ENCODE data around the gene PITX1.

PITX1 gene

DNA sequence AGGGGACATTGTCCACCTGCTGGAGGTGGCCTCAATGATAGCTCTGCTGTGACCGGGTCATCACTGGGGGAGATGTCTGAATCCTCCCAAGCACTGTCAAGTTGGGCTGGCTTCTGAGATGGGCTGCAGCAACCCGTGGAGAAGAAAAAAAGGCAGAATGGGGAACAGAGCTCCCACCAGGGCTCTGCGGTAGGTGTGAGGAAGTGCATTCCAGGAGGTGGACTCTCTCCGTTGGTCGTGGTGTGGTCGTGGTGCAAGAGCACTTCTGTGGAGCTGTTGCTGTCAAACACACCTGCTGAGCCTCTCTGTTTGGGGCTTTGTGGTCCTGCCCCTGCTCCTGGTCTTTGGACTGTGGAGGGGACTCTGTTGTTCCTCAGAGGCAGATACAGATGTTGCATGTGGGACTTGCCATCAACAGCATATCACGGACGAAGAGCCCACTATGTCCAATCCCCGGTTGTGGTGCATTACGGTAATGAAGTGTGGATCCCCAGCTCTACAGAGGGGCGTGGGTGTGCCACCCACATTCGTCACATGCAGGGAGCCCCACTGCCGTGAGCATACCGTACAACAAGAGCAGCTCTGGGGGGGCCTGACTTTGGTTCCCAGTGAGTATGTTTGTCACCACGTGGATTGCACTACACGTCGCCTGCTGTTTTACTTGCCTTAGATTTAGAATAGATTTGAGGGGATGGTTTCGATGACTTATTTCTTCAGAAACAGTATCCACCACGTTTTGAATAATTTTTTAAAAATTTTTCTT lies 36.0 kb upstream of the PITX1 start:
- TF ChIP-seq, protein P1, sequence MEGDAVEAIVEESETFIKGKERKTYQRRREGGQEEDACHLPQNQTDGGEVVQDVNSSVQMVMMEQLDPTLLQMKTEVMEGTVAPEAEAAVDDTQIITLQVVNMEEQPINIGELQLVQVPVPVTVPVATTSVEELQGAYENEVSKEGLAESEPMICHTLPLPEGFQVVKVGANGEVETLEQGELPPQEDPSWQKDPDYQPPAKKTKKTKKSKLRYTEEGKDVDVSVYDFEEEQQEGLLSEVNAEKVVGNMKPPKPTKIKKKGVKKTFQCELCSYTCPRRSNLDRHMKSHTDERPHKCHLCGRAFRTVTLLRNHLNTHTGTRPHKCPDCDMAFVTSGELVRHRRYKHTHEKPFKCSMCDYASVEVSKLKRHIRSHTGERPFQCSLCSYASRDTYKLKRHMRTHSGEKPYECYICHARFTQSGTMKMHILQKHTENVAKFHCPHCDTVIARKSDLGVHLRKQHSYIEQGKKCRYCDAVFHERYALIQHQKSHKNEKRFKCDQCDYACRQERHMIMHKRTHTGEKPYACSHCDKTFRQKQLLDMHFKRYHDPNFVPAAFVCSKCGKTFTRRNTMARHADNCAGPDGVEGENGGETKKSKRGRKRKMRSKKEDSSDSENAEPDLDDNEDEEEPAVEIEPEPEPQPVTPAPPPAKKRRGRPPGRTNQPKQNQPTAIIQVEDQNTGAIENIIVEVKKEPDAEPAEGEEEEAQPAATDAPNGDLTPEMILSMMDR (IDR thresholded peaks at IDR 0.05; ENCODE audit: low read depth, low read length): no peak
- H3K27me3 ChIP-seq (ENCODE audit: insufficient read depth, low read depth, severe bottlenecking): no peaks in the 10 kb centered on the region
- DNase-seq: no peak

DNA sequence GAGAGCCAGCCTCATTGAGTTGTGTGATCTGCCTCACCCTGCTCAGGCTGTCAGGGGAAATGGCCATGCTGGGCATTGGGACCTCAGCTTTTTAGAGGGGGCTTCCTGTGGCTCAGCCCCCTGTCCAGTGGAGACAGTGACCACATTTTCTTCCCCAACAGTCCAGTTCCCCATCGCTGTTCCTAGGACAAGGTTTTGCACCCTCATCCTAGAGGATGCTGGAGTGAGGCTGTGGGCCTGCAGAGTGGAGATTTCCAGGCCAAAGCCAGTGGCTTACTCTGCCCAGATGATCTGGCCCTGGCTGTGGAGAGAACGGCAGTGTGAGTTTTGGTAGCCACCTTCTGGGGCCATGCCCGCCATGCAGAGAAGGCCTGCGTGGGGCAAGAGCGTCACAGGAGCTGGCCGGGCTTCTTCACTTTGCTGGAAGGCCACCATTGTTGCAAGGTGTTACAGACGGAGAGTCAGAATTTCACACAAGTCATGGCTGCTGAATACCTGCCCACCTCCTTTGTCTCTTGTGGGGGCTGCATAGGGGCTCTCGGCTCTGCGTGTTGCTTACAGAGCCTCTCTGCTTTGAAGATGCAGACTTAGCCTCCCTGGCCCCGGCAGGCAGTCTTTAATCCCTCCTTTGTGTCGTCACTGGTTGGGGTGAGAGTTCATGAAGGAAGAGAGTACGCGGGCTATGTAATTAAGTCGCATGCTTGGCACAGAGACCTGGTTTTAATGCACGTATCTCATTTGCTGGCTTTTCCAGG lies 35.2 kb upstream of the PITX1 start:
- no peak for DNase-seq
- no peaks in the 10 kb centered on the region for H3K27me3 ChIP-seq (ENCODE audit: insufficient read depth, low read depth, severe bottlenecking)
- TF ChIP-seq, protein P1 (IDR thresholded peaks at IDR 0.05; ENCODE audit: low read depth, low read length): no peak
- H3K4me3 ChIP-seq (ENCODE audit: low read depth, low read length): no peak overlapping the region
- H3K9me3 ChIP-seq (ENCODE audit: severe bottlenecking): no peaks in the 10 kb centered on the region
- H3K36me3 ChIP-seq: no peaks in the 10 kb centered on the region
- no peak overlapping the region for H3K27ac ChIP-seq

More for the DNA sequence above, 36.0 kb upstream of the PITX1 start:
- no peak overlapping the region for H3K4me3 ChIP-seq (ENCODE audit: low read depth, low read length)
- no peak overlapping the region for H3K27ac ChIP-seq
- no peaks in the 10 kb centered on the region for H3K36me3 ChIP-seq
- H3K9me3 ChIP-seq (ENCODE audit: severe bottlenecking): no peaks in the 10 kb centered on the region

GRCh38 chr5:135067587-135067986 lies 33.6 kb upstream of the PITX1 start:
- H3K27me3 ChIP-seq (ENCODE audit: insufficient read depth, low read depth, severe bottlenecking): no peaks in the 10 kb centered on the region
- no peak overlapping the region for H3K4me3 ChIP-seq (ENCODE audit: low read depth, low read length)
- no peak overlapping the region for H3K27ac ChIP-seq
- DNase-seq: no peak
- no peaks in the 10 kb centered on the region for H3K9me3 ChIP-seq (ENCODE audit: severe bottlenecking)
- H3K36me3 ChIP-seq: no peaks in the 10 kb centered on the region
- TF ChIP-seq, protein P1 (IDR thresholded peaks at IDR 0.05; ENCODE audit: low read depth, low read length): no peak

DNA sequence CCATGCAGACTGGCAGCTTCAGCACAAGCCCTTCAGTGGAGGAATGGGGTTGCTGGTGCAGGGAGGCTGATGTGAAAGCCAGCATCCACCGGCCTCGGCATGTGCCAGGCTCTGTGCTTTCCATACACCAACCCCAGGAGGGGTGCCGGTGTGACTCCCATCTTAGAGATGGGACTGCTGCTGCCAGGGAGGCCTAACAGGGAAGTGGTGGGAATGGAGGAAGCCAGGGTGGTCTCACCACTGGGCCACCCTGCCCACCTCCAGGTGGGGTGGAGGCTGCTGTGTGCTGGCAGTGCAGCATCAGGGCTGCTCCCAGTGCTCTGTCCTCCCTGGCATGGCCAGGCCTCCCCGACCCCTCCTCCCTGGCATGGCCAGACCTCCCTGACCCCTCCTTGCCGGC lies 32.8 kb upstream of the PITX1 start:
- DNase-seq: no peak
- H3K9me3 ChIP-seq (ENCODE audit: severe bottlenecking): no peaks in the 10 kb centered on the region
- TF ChIP-seq, protein P1 (IDR thresholded peaks at IDR 0.05; ENCODE audit: low read depth, low read length): no peak

GRCh38 chr5:135065306-135066265 lies 31.6 kb upstream of the PITX1 start:
- no peak for DNase-seq
- no peaks in the 10 kb centered on the region for H3K27me3 ChIP-seq (ENCODE audit: insufficient read depth, low read depth, severe bottlenecking)
- H3K36me3 ChIP-seq: no peaks in the 10 kb centered on the region
- TF ChIP-seq, protein P1 (IDR thresholded peaks at IDR 0.05; ENCODE audit: low read depth, low read length): no peak
- no peak overlapping the region for H3K27ac ChIP-seq
- no peaks in the 10 kb centered on the region for H3K9me3 ChIP-seq (ENCODE audit: severe bottlenecking)
- H3K4me3 ChIP-seq (ENCODE audit: low read depth, low read length): no peak overlapping the region

More for the DNA sequence above, 32.8 kb upstream of the PITX1 start:
- H3K27ac ChIP-seq: no peak overlapping the region
- H3K36me3 ChIP-seq: no peaks in the 10 kb centered on the region
- H3K4me3 ChIP-seq (ENCODE audit: low read depth, low read length): no peak overlapping the region
- no peaks in the 10 kb centered on the region for H3K27me3 ChIP-seq (ENCODE audit: insufficient read depth, low read depth, severe bottlenecking)

Data from WERI-Rb-1 (cell line).